Measurements from ENCODE around the gene BBLN. TPM values are rescaled to one million over a fixed set of nuclear protein-coding genes. Genes with fewer than 3 reads are reported as not detected.

Gene BBLN
- total RNA-seq, 1 experiment from 2014 or later: 41.9 TPM

- no peaks in the 10 kb centered on the region for H3K27me3 ChIP-seq (replicated peaks; ENCODE audit: insufficient read depth, low read depth, low read length, poor library complexity)
- CTCF ChIA-PET: interaction anchor here (1.0 kb wide), 1 partner anchor 11 kb away, joined by 3 read pairs; no protein-coding TSS in a partner anchor
- H3K4me1 ChIP-seq (ENCODE audit: insufficient read depth, low read length, poor library complexity, severe bottlenecking): peaks cover 6% of the 10 kb centered on the region
- TF ChIP-seq EZH2 (IDR thresholded peaks at IDR 0.05; ENCODE audit: borderline replicate concordance, low read depth, low read length, poor library complexity, severe bottlenecking) (no peak), CTCF (conservative IDR thresholded peaks at IDR 0.05; ENCODE audit: low read depth, low read length) (no peak)
- peaks cover 3% of the 10 kb centered on the region for H3K36me3 ChIP-seq (ENCODE audit: insufficient read depth, low read length, poor library complexity, severe bottlenecking)
- intact Hi-C loops (cut with micrococcal nuclease; ENCODE audit: unreplicated experiment): loop anchor here (5.0 kb wide), 1 partner anchor 298 kb away; no protein-coding TSS in a partner anchor
- no peak overlapping the region for H3K27ac ChIP-seq (ENCODE audit: low read depth, low read length, poor library complexity, severe bottlenecking)
- DNase-seq (ENCODE audit: low spot score): no peak
- no TSS peak for BruUV-seq (replicated peaks)
- no peaks in the 10 kb centered on the region for H3K9me3 ChIP-seq (ENCODE audit: low read depth, low read length, poor library complexity, severe bottlenecking)
- H3K4me3 ChIP-seq (ENCODE audit: low read depth, low read length, poor library complexity, severe bottlenecking): no peak overlapping the region
- POLR2A ChIA-PET (ENCODE audit: low non-redundant PET): interaction anchor here (0.6 kb wide), 1 partner anchor 186 kb away, joined by 11 read pairs; no protein-coding TSS in a partner anchor
Observed at GRCh38 chr9:128114326-128115186, 45.5 kb upstream of the BBLN start.

- Histone ChIP-seq H3K9me3 (ENCODE audit: low read depth, low read length, poor library complexity, severe bottlenecking) (no peaks in the 10 kb centered on the region), H3K27me3 (replicated peaks; ENCODE audit: insufficient read depth, low read depth, low read length, poor library complexity) (no peaks in the 10 kb centered on the region), H3K36me3 (ENCODE audit: insufficient read depth, low read length, poor library complexity, severe bottlenecking) (no peaks in the 10 kb centered on the region), H3K27ac (ENCODE audit: low read depth, low read length, poor library complexity, severe bottlenecking) (no peak overlapping the region), H3K4me3 (ENCODE audit: low read depth, low read length, poor library complexity, severe bottlenecking) (no peak overlapping the region), H3K4me1 (ENCODE audit: insufficient read depth, low read length, poor library complexity, severe bottlenecking) (peaks cover 6% of the 10 kb centered on the region)
- intact Hi-C loops (cut with micrococcal nuclease; ENCODE audit: unreplicated experiment): loop anchor here (2.0 to 5.0 kb wide), 2 partner anchors 173 to 297 kb away; no protein-coding TSS in a partner anchor
- no peak for DNase-seq (ENCODE audit: low spot score)
- no TSS peak for BruUV-seq (replicated peaks)
- ChIA-PET POLR2A (ENCODE audit: low non-redundant PET) (no interaction called here), CTCF (interaction anchor here (1.0 kb wide), 1 partner anchor 8 kb away, joined by 4 read pairs; no protein-coding TSS in a partner anchor)
- TF ChIP-seq EZH2 (IDR thresholded peaks at IDR 0.05; ENCODE audit: borderline replicate concordance, low read depth, low read length, poor library complexity, severe bottlenecking) (no peak), CTCF (conservative IDR thresholded peaks at IDR 0.05; ENCODE audit: low read depth, low read length) (no peak)
Observed at GRCh38 chr9:128115187-128116103, 44.6 kb upstream of the BBLN start.
